OCI-LY7 (cell line): ENCODE results near the gene EHD4. TPM values are rescaled to one million over a fixed set of nuclear protein-coding genes. Genes with fewer than 3 reads are reported as not detected.

Experiments used
- BruUV-seq: library from RNA; stranded (reverse); fragments of 400-500 nt; replicated peaks from 2 replicates; lab custom pipeline; 2021; lab: Mats Ljungman, UMichigan
- CTCF ChIA-PET: fragments of 300-600 bp; sonication (Branson Sonifier 250); formaldehyde crosslinking; loops from one replicate; lab custom pipeline; 2022; ENCODE audit warnings: antibody characterized with exemption; ENCODE audit not compliant: unreplicated experiment; lab: Charles Lee
- POLR2A ChIA-PET: fragments of 300-600 bp; sonication (Branson Sonifier 250); formaldehyde crosslinking; loops from one replicate; lab custom pipeline; 2022; ENCODE audit warnings: antibody characterized with exemption; lab: Charles Lee
- DNase-seq: peaks from one replicate; pipeline ENCODE4 v3.0.0-alpha.2; 2015; ENCODE audit warnings: low spot score
- H2AFZ ChIP-seq: fragments of 200-600 bp; sonication (generic), shearing (Covaris generic); 2 replicates; pipeline ENCODE4 v1.6.1; 2014; ENCODE audit warnings: mild to moderate bottlenecking, antibody characterized with exemption, low read length, moderate library complexity
- H3K27ac ChIP-seq: fragments of 200-600 bp; sonication (generic); 2 replicates; pipeline ENCODE4 v1.5.1; 2014; ENCODE audit warnings: mixed run types, low read depth, mild to moderate bottlenecking, moderate library complexity, low read length, inconsistent platforms; ENCODE audit not compliant: poor library complexity, severe bottlenecking
- H3K36me3 ChIP-seq: fragments of 200-600 bp; sonication (generic); 2 replicates; pipeline ENCODE4 v1.6.1; 2014; ENCODE audit warnings: mild to moderate bottlenecking, antibody characterized with exemption, low read length, moderate library complexity, mixed read lengths; ENCODE audit not compliant: insufficient read depth
- H3K4me1 ChIP-seq: fragments of 200-600 bp; sonication (generic); 2 replicates; pipeline ENCODE4 v1.5.1; 2014; ENCODE audit warnings: mild to moderate bottlenecking, low read length; ENCODE audit not compliant: insufficient read depth, poor library complexity, severe bottlenecking
- H3K4me2 ChIP-seq: fragments of 200-600 bp; sonication (generic); 2 replicates; pipeline ENCODE4 v1.6.1; 2014; ENCODE audit warnings: mild to moderate bottlenecking, low read length
- H3K4me3 ChIP-seq: fragments of 200-600 bp; sonication (generic); 2 replicates; pipeline ENCODE4 v1.5.1; 2014; ENCODE audit warnings: mild to moderate bottlenecking, low read depth, low read length; ENCODE audit not compliant: poor library complexity, severe bottlenecking
- H3K79me2 ChIP-seq: fragments of 200-600 bp; sonication (generic); 2 replicates; pipeline ENCODE4 v1.6.1; 2016; ENCODE audit warnings: low read depth, mild to moderate bottlenecking, low read length, moderate library complexity, mixed read lengths; ENCODE audit not compliant: insufficient read depth
- H3K9me2 ChIP-seq: fragments of 200-600 bp; sonication (generic); 2 replicates; pipeline ENCODE4 v1.6.1; 2016; ENCODE audit warnings: mild to moderate bottlenecking, low read length, mixed read lengths; ENCODE audit not compliant: insufficient read depth
- H3K9me3 ChIP-seq: fragments of 200-600 bp; sonication (generic); 2 replicates; pipeline ENCODE4 v1.6.1; 2014; ENCODE audit warnings: mild to moderate bottlenecking, mixed run types, low read length, mixed read lengths
- H4K20me1 ChIP-seq: fragments of 200-600 bp; sonication (generic); 2 replicates; pipeline ENCODE4 v1.6.1; 2014; ENCODE audit warnings: mild to moderate bottlenecking, antibody characterized with exemption, low read length, moderate library complexity, mixed read lengths; ENCODE audit not compliant: insufficient read depth
- CTCF ChIP-seq: fragments of 200-600 bp; sonication (generic); conservative IDR thresholded peaks from 2 replicates; pipeline ENCODE4 v1.5.1; 2014; ENCODE audit warnings: mild to moderate bottlenecking, antibody characterized with exemption, low read length, moderate library complexity, mixed read lengths
- EZH2phosphoT487 ChIP-seq: fragments of 200-600 bp; sonication (generic); IDR thresholded peaks from 2 replicates; pipeline ENCODE4 v1.6.1; 2018; ENCODE audit warnings: low read depth, borderline replicate concordance, mild to moderate bottlenecking, mixed run types, antibody characterized with exemption, low read length, moderate library complexity, mixed read lengths
- intact Hi-C: fragments of 100-400 bp; cut with micrococcal nuclease; formaldehyde crosslinking; loops from one replicate; pipeline ENCODE4 v1.10.0; 2022; ENCODE audit not compliant: unreplicated experiment
- total RNA-seq, 2 experiments: library from RNA; depleted of rRNA in 1 of 2; stranded (reverse); fragments of >200 nt in 1 of 2; shearing (Covaris generic) in 1 of 2; gene quantifications; 2 replicates each; pipeline ENCODE4 v1.2.3, GENCODE V29; 2014 to 2022

EHD4 gene
- total RNA-seq, 2 experiments from 2014 or later: 13.5 to 19.4 TPM

GRCh38 chr15:41880156-41880877 is 92.0 kb downstream of the EHD4 start:
- Histone ChIP-seq H3K4me3 (no peak overlapping the region), H3K27ac (no peak overlapping the region), H3K4me1 (no peaks in the 10 kb centered on the region), H3K4me2 (no peak overlapping the region), H3K36me3 (no peaks in the 10 kb centered on the region), H3K79me2 (no peaks in the 10 kb centered on the region), H3K9me2 (no peaks in the 10 kb centered on the region), H2AFZ (no peak overlapping the region), H3K9me3 (no peaks in the 10 kb centered on the region), H4K20me1 (no peaks in the 10 kb centered on the region)
- POLR2A ChIA-PET: no interaction called here
- BruUV-seq: no TSS peak
- CTCF ChIA-PET: no interaction called here
- DNase-seq: no peak
- intact Hi-C loops: no loop called here
- no peak for TF ChIP-seq CTCF
- no peak for TF ChIP-seq EZH2phosphoT487

GRCh38 chr15:41879321-41879845 is 93.0 kb downstream of the EHD4 start:
- no peaks in the 10 kb centered on the region for H3K36me3 ChIP-seq
- intact Hi-C loops: no loop called here
- no peak overlapping the region for H3K4me2 ChIP-seq
- ChIA-PET CTCF (no interaction called here), POLR2A (no interaction called here)
- DNase-seq: no peak
- no peaks in the 10 kb centered on the region for H3K9me3 ChIP-seq
- H3K9me2 ChIP-seq: no peaks in the 10 kb centered on the region
- no peak overlapping the region for H2AFZ ChIP-seq
- H4K20me1 ChIP-seq: no peaks in the 10 kb centered on the region
- H3K4me3 ChIP-seq: no peak overlapping the region
- TF ChIP-seq CTCF (no peak), EZH2phosphoT487 (no peak)
- no peaks in the 10 kb centered on the region for H3K79me2 ChIP-seq
- H3K27ac ChIP-seq: no peak overlapping the region
- H3K4me1 ChIP-seq: no peaks in the 10 kb centered on the region
- no TSS peak for BruUV-seq

- no peaks in the 10 kb centered on the region for H3K9me2 ChIP-seq
- H3K4me3 ChIP-seq: no peak overlapping the region
- no peak overlapping the region for H3K4me2 ChIP-seq
- no peak overlapping the region for H3K27ac ChIP-seq
- H4K20me1 ChIP-seq: no peaks in the 10 kb centered on the region
- no peaks in the 10 kb centered on the region for H3K4me1 ChIP-seq
- DNase-seq: no peak
- TF ChIP-seq EZH2phosphoT487: no peak
- TF ChIP-seq CTCF: no peak
- no peak overlapping the region for H2AFZ ChIP-seq
- intact Hi-C loops: no loop called here
- H3K79me2 ChIP-seq: no peaks in the 10 kb centered on the region
- ChIA-PET CTCF (no interaction called here), POLR2A (no interaction called here)
- no TSS peak for BruUV-seq
- H3K9me3 ChIP-seq: no peaks in the 10 kb centered on the region
- H3K36me3 ChIP-seq: no peaks in the 10 kb centered on the region
Measured at GRCh38 chr15:41878355-41878699, 94.0 kb downstream of the EHD4 start.
